GM12801 (cell line): ENCODE data around the gene LAPTM5.

Source experiments
- TF ChIP-seq, protein P1 (sequence below): IDR thresholded peaks from one replicate; pipeline ENCODE4 v1.5.1; 2011; ENCODE audit warnings: control low read depth; ENCODE audit not compliant: insufficient read length; ENCODE audit errors: extremely low read depth

The LAPTM5 gene, protein sequence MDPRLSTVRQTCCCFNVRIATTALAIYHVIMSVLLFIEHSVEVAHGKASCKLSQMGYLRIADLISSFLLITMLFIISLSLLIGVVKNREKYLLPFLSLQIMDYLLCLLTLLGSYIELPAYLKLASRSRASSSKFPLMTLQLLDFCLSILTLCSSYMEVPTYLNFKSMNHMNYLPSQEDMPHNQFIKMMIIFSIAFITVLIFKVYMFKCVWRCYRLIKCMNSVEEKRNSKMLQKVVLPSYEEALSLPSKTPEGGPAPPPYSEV

DNA sequence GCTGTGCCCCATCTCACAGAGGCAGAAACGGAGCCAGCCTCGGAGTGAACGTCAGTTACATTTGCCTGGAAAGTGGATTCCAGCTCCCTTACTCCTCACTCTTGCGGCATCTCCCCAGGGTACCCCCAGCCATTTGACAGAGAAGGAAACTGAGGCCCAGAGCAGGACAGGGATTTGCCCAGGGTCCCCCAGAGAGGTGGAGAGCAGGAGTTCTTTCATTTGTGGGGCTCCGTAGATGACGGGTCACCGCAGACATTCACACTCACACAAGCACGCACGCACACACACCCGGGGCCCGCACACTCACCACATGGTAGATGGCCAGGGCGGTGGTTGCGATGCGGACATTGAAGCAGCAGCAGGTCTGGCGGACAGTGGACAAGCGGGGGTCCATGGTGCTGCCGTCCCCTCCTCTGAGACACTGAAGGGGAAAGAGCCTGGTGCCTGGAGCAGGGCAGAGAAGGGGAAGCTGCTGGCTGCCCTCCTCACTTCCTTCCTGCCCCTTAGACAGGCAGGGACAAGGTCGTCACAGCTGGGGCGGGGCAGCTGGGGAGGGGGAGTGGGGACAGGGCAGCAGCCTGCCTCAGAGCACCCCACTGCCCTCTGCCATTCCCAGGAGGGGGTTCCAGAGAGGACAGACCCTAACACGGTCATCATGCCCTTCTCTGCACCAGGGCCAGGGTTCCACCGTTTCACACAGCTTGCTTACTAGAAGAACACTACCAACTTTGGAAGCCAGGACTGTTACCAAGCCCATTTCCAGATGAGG lies at the start of gene LAPTM5:
Gene LAPTM5, minus strand, starts transcription at position 423 of the 769 bp plus-strand sequence. Its CDS starts 29 bp downstream, at position 394.
- TF ChIP-seq, protein P1, sequence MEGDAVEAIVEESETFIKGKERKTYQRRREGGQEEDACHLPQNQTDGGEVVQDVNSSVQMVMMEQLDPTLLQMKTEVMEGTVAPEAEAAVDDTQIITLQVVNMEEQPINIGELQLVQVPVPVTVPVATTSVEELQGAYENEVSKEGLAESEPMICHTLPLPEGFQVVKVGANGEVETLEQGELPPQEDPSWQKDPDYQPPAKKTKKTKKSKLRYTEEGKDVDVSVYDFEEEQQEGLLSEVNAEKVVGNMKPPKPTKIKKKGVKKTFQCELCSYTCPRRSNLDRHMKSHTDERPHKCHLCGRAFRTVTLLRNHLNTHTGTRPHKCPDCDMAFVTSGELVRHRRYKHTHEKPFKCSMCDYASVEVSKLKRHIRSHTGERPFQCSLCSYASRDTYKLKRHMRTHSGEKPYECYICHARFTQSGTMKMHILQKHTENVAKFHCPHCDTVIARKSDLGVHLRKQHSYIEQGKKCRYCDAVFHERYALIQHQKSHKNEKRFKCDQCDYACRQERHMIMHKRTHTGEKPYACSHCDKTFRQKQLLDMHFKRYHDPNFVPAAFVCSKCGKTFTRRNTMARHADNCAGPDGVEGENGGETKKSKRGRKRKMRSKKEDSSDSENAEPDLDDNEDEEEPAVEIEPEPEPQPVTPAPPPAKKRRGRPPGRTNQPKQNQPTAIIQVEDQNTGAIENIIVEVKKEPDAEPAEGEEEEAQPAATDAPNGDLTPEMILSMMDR, result no peak

DNA sequence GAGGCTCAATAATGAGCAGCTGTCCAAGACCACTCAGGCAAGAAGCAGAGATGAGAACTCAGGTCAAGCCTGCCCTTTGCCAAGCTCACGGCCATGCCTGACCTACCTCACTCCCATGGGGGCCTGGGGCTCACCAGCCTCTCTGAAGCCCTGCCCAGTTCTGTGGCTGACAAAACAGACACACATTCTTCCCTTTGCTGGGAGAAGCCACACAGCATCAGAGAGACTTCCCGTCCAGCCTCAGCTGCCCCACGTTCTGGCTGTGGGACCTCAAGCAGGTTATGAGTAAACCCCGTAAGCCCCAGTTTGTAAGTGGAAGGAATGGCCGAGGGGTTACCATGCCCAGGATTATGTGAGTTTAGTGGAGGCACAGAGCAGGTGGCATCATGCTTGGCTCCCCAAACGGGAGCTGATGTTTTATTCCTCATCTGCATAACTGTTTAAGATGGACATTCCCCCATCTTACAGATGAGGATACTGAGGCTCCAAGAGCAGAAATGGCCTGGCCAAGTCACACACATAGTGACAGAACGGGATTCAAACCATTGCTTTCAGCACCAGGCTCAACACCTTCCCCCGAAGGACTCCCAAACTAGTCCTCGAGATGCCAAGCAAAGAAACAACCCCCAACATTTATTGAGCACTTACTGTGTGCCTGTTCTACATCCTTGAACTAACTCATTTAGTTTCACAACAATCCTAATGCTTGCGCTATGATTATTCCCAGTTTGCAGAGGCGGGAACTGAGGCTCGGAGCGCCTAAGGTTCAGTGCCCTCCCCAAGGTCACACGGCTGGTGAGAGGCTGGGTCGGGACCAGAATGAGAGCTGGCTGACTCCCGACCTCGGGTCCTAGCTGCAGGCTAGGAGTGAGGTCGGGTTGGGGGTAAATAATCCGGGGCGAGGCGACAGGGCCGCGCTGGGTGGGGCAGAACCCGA lies 49.1 kb upstream of the LAPTM5 start:
- TF ChIP-seq, protein P1, result no peak

DNA sequence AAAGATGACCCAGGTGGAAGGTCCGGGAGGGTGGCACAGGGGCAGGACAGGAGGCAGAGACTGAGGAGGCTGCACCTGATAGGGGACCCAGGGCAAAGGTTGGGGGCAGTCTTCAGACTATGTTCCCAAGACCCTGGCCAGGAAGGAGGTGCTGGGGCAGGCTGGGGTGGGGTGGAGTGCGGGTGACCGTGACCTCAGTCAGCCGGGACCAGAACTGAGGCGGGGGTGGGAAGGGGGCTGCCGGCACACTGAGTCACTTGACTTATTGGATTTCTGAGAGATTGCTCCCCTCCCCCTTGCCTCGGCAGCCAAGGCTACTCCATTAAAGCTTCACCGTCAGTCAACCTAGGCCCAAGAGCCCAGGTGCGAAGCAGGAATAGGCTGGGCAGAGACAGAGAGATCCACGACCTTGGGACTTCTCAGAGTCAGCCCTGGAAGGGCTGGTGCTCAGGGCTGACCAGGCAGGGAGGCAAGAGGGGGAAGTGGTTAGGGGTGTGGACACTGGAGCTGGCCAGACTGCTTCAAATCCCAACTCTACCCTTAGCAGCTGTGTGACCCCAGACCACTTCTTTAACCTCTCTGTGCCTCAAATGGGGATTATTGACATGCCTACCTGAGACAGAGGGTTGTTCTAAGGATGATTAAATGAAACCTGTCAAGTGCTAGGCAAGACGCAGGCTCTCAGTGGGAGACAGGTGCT lies 47.9 kb upstream of the LAPTM5 start:
- TF ChIP-seq, protein P1, result no peak

DNA sequence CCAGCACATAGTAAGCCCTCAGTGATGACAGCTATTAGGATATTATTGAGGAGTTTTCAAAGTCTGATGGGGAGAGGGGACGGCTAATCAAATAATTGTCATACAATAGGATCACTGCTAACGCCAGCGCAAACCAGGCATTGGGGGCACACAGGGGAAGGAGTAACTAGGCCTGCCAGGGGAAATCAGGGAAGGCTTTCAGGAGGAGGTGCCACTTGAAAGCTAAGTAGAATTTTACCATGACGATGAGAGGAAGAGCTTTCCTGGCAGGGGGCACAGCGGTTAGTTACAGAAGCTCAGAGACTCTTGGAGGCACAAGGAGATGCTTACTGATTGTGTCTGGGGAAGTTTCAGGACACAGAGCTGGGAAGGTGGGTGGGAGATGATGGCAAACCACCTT lies 47.2 kb upstream of the LAPTM5 start:
- TF ChIP-seq, protein P1, result no peak

DNA sequence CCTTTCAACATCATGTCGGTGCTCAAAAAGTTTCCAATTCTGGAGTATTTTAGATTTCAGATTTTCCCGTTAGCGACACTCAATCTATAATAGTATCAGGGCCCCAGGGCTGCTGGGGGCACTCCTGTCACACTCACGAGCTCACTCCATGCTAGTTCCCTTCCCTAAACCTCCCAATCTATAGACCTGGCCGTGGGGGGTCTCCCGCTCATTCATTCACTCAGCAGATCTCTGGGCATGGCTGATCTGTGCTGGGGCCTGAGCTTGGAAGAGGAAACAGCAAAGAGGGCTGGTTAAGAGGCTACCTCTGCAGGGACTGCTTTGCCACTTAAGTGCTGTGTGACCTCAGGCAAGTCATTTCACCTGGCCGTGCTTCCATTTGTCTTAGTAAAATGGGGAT lies 46.8 kb upstream of the LAPTM5 start:
- TF ChIP-seq, protein P1, result no peak

DNA sequence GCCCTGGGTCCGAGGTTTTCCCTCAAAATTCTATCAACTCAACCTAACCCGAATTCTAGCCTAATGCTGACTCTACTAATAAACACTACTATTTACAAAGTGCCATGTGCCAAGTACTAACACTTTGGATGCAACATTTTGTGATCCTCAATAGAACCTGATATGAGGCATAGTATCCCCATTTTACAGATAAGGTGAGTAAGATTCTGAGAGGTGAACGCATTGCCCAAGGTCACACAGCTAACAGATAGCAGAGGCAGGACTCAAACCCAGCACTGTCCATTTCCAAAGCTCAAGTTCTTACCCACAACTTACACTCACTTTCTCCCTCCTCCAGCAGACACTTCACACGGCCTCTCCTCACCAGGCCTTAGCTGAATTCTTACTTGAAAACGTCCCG lies 46.0 kb upstream of the LAPTM5 start:
- TF ChIP-seq, protein P1, result no peak

DNA sequence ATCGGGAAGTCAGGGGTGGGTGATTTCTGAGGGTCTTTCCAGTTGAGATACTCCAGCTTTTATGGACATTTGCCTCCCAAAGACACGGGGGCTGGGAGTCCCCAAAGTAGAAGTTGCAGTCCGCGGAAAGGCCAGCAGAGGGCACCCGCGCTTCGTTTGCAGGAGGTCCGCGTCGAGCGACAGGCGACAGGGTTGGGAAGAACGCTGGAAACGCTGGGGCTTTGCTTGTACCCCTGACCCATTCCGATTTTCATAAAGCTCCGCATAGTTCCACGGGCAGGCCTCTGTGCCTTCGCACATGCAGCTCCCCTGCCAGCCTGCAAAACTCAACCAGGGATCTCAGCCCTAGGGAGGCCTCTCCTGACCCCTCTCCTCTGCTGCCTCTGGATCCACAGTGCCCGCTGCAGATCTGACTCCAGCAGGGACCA lies 44.2 kb upstream of the LAPTM5 start:
- TF ChIP-seq, protein P1, result no peak
